ENCODE results near the gene ANO5.

- TF ChIP-seq POLR2A (IDR thresholded peaks at IDR 0.05), result no peak
- TF ChIP-seq CTCF (IDR thresholded peaks at IDR 0.05), result no peak
These were observed 28.3 kb downstream of the ANO5 start for GRCh38 chr11:22221143-22221542.

Measured in body of pancreas (tissue), 4 donors.